ENCODE results near the gene PLAC9. TPM values are rescaled to one million over a fixed set of nuclear protein-coding genes. Genes with fewer than 3 reads are reported as not detected.

Gene PLAC9
- total RNA-seq, 1 donor from 2014 or later: 1.5 TPM

DNA sequence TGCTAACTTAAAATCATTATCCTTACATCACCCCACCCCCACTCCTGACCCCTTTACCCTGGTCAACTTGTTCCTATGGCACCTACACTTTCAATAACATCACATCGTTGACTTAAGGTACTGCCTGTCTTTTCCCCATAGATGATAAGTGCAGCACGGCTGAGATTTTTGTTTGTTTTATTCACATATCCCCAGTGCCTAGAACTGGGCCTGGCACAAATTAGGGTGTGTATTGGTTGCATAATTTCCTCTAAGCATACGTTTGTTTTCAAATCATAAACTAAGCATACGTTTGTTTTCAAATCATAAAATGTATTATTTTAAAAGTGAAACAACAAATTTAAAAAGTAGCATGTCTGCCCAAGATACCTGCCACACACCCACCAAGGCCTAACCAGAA lies 37.5 kb downstream of the PLAC9 start:
- no peak overlapping the region for H3K9ac ChIP-seq (ENCODE audit: low read length)
- peaks cover 7% of the 10 kb centered on the region for H3K36me3 Mint-ChIP-seq (ENCODE audit: low read depth, unreplicated experiment)
- no peak for FAIRE-seq
- DNase-seq (ENCODE audit: low read depth): no peak
- TF ChIP-seq CTCF (IDR thresholded peaks at IDR 0.05; ENCODE audit: insufficient read depth, low read depth, low read length) (no peak), EZH2 (IDR thresholded peaks at IDR 0.05; ENCODE audit: insufficient read depth, low read length) (no peak)
- H3K27me3 ChIP-seq (ENCODE audit: insufficient read depth, low read length): no peaks in the 10 kb centered on the region
- H3K4me1 ChIP-seq (ENCODE audit: insufficient read depth, low read length): peaks cover 19% of the 10 kb centered on the region
- H3K9me3 Mint-ChIP-seq (ENCODE audit: unreplicated experiment): no peaks in the 10 kb centered on the region
- no peaks in the 10 kb centered on the region for H3K27me3 Mint-ChIP-seq (ENCODE audit: low read depth, unreplicated experiment)
- no peak overlapping the region for H2AFZ ChIP-seq (ENCODE audit: low read depth, low read length)
- H3K27ac ChIP-seq (ENCODE audit: low read depth, low read length): no peak overlapping the region
- peaks cover 52% of the 10 kb centered on the region for H3K79me2 ChIP-seq (ENCODE audit: insufficient read depth, low read length)
- no peak overlapping the region for H3K4me2 ChIP-seq (ENCODE audit: low read length)
- no peaks in the 10 kb centered on the region for H3K9me3 ChIP-seq (ENCODE audit: insufficient read depth, low read depth, low read length)
- no peak overlapping the region for H3K27ac Mint-ChIP-seq (ENCODE audit: unreplicated experiment)
- H4K20me1 ChIP-seq (ENCODE audit: insufficient read depth, low read length): peaks cover 90% of the 10 kb centered on the region
- H3K36me3 ChIP-seq (ENCODE audit: insufficient read depth, low read length): peaks cover 15% of the 10 kb centered on the region
- peaks cover 11% of the 10 kb centered on the region for H3K4me1 Mint-ChIP-seq (ENCODE audit: low read depth, unreplicated experiment)
- H3K4me3 ChIP-seq (ENCODE audit: insufficient read depth, low read depth, low read length): no peak overlapping the region
- no peak overlapping the region for H3K4me3 Mint-ChIP-seq (ENCODE audit: unreplicated experiment)

DNA sequence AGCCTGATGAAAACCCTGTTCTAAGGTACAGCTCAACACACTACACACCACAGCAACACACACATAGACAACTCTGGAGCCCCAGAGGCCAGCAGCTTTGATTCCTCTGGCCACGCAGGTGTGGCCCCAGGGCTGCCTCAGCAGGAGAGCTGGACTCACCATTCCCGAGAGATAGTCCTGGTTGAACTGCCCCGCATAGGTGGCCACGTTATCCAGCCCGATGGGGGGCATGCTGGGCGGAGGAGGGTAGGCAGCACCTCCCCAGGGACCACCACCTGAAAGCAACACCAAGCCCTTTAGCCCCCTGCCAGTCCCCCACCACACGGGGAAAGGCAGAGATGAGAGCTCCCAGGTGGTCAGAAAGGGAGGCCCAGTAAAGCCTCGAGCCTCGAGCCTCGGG lies 38.1 kb downstream of the PLAC9 start:
- peaks cover 7% of the 10 kb centered on the region for H3K36me3 Mint-ChIP-seq (ENCODE audit: low read depth, unreplicated experiment)
- H3K27me3 Mint-ChIP-seq (ENCODE audit: low read depth, unreplicated experiment): no peaks in the 10 kb centered on the region
- peaks cover 7% of the 10 kb centered on the region for H3K4me1 Mint-ChIP-seq (ENCODE audit: low read depth, unreplicated experiment)
- H3K9me3 Mint-ChIP-seq (ENCODE audit: unreplicated experiment): no peaks in the 10 kb centered on the region
- peaks cover 12% of the 10 kb centered on the region for H3K4me1 ChIP-seq (ENCODE audit: insufficient read depth, low read length)
- H3K4me3 ChIP-seq (ENCODE audit: insufficient read depth, low read depth, low read length): no peak overlapping the region
- H3K9me3 ChIP-seq (ENCODE audit: insufficient read depth, low read depth, low read length): no peaks in the 10 kb centered on the region
- H2AFZ ChIP-seq (ENCODE audit: low read depth, low read length): no peak overlapping the region
- H3K4me3 Mint-ChIP-seq (ENCODE audit: unreplicated experiment): no peak overlapping the region
- TF ChIP-seq EZH2 (IDR thresholded peaks at IDR 0.05; ENCODE audit: insufficient read depth, low read length) (no peak), CTCF (IDR thresholded peaks at IDR 0.05; ENCODE audit: insufficient read depth, low read depth, low read length) (no peak)
- no peak overlapping the region for H3K9ac ChIP-seq (ENCODE audit: low read length)
- FAIRE-seq (no peak), DNase-seq (ENCODE audit: low read depth) (no peak)
- peaks cover 57% of the 10 kb centered on the region for H3K79me2 ChIP-seq (ENCODE audit: insufficient read depth, low read length)
- H3K27ac Mint-ChIP-seq (ENCODE audit: unreplicated experiment): no peak overlapping the region
- peaks cover 14% of the 10 kb centered on the region for H3K36me3 ChIP-seq (ENCODE audit: insufficient read depth, low read length)
- peaks cover 88% of the 10 kb centered on the region for H4K20me1 ChIP-seq (ENCODE audit: insufficient read depth, low read length)
- no peak overlapping the region for H3K4me2 ChIP-seq (ENCODE audit: low read length)
- H3K27ac ChIP-seq (ENCODE audit: low read depth, low read length): no peak overlapping the region
- no peaks in the 10 kb centered on the region for H3K27me3 ChIP-seq (ENCODE audit: insufficient read depth, low read length)

DNA sequence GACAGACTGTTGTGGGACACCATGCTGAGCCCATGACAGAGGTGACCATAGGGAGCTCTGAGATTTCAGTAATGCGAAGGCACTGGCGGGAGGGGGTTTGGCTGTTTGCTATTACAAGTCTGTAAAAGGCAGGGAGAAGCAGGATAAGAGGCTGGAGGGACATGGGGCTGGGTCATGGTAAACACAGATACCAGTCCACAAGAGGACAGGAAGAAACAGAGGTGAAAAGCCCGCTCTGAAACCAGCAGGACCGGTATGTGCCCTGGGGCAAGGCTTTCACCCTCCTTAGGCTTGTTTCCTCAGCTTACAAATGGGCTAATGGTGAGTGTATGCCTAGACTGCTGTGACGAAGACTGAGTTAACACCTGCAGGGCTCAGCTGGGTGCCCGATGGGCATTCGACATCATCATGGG lies 38.7 kb downstream of the PLAC9 start:
- peaks cover 61% of the 10 kb centered on the region for H3K79me2 ChIP-seq (ENCODE audit: insufficient read depth, low read length)
- no peak overlapping the region for H3K4me3 ChIP-seq (ENCODE audit: insufficient read depth, low read depth, low read length)
- no peaks in the 10 kb centered on the region for H3K9me3 ChIP-seq (ENCODE audit: insufficient read depth, low read depth, low read length)
- Mint-ChIP-seq H3K4me1 (ENCODE audit: low read depth, unreplicated experiment) (peaks cover under 1% of the 10 kb centered on the region), H3K27me3 (ENCODE audit: low read depth, unreplicated experiment) (no peaks in the 10 kb centered on the region), H3K9me3 (ENCODE audit: unreplicated experiment) (no peaks in the 10 kb centered on the region), H3K27ac (ENCODE audit: unreplicated experiment) (no peak overlapping the region), H3K36me3 (ENCODE audit: low read depth, unreplicated experiment) (peaks cover 7% of the 10 kb centered on the region), H3K4me3 (ENCODE audit: unreplicated experiment) (no peak overlapping the region)
- peaks cover 6% of the 10 kb centered on the region for H3K4me1 ChIP-seq (ENCODE audit: insufficient read depth, low read length)
- peaks cover 10% of the 10 kb centered on the region for H3K36me3 ChIP-seq (ENCODE audit: insufficient read depth, low read length)
- TF ChIP-seq CTCF (IDR thresholded peaks at IDR 0.05; ENCODE audit: insufficient read depth, low read depth, low read length) (no peak), EZH2 (IDR thresholded peaks at IDR 0.05; ENCODE audit: insufficient read depth, low read length) (no peak)
- peaks cover 87% of the 10 kb centered on the region for H4K20me1 ChIP-seq (ENCODE audit: insufficient read depth, low read length)
- no peak overlapping the region for H3K27ac ChIP-seq (ENCODE audit: low read depth, low read length)
- no peak for DNase-seq (ENCODE audit: low read depth)
- no peaks in the 10 kb centered on the region for H3K27me3 ChIP-seq (ENCODE audit: insufficient read depth, low read length)
- no peak overlapping the region for H2AFZ ChIP-seq (ENCODE audit: low read depth, low read length)
- no peak overlapping the region for H3K4me2 ChIP-seq (ENCODE audit: low read length)
- no peak for FAIRE-seq
- no peak overlapping the region for H3K9ac ChIP-seq (ENCODE audit: low read length)

Data from astrocyte (in vitro differentiated cells and primary cell).